ENCODE data around the gene RHOBTB1. TPM values are rescaled to one million over a fixed set of nuclear protein-coding genes. Genes with fewer than 3 reads are reported as not detected.
"Not testable (repeated sequence)": the region's sequence is repeated elsewhere in the genome, so short reads cannot be mapped to it uniquely, and the experiment has no call there.

RHOBTB1 gene
- total RNA-seq, 2 donors from 2014 or later, result 0.64 TPM; not detected in 1

GRCh38 chr10:60916025-60916424, 28.0 kb downstream of the RHOBTB1 start:
- no peak for DNase-seq (ENCODE audit: low spot score)
- no peaks in the 10 kb centered on the region for H3K9me3 Mint-ChIP-seq
- H3K4me1 Mint-ChIP-seq (ENCODE audit: low read depth in 2 of 2), result peaks cover 5 to 8% of the 10 kb centered on the region in 2 donors
- H3K4me3 Mint-ChIP-seq, result no peak overlapping the region
- H3K36me3 Mint-ChIP-seq, result no peaks in the 10 kb centered on the region
- ATAC-seq, result no peak
- peaks cover 6 to 26% of the 10 kb centered on the region in 2 donors for H3K27me3 Mint-ChIP-seq
- H3K27ac Mint-ChIP-seq, result no peak overlapping the region

- peaks cover 8 to 26% of the 10 kb centered on the region in 2 donors for H3K27me3 Mint-ChIP-seq
- H3K4me1 Mint-ChIP-seq (ENCODE audit: low read depth in 2 of 2), result peaks cover 11 to 15% of the 10 kb centered on the region in 2 donors
- DNase-seq (ENCODE audit: low spot score) (no peak), ATAC-seq (no peak)
- no peaks in the 10 kb centered on the region for H3K36me3 Mint-ChIP-seq
- no peak overlapping the region for H3K4me3 Mint-ChIP-seq
- H3K27ac Mint-ChIP-seq, result no peak overlapping the region
- H3K9me3 Mint-ChIP-seq, result no peaks in the 10 kb centered on the region
These were observed 29.3 kb downstream of the RHOBTB1 start for GRCh38 chr10:60914690-60915141.

GRCh38 chr10:60913657-60914056, 30.3 kb downstream of the RHOBTB1 start:
- Mint-ChIP-seq H3K36me3 (no peaks in the 10 kb centered on the region), H3K9me3 (no peaks in the 10 kb centered on the region), H3K27me3 (peaks cover 8 to 26% of the 10 kb centered on the region in 2 donors), H3K4me3 (no peak overlapping the region), H3K4me1 (ENCODE audit: low read depth in 2 of 2) (peaks cover 11 to 15% of the 10 kb centered on the region in 2 donors), H3K27ac (no peak overlapping the region)
- no peak for DNase-seq (ENCODE audit: low spot score)
- ATAC-seq, result no peak

- no peak overlapping the region for H3K4me3 Mint-ChIP-seq
- no peaks in the 10 kb centered on the region for H3K36me3 Mint-ChIP-seq
- ATAC-seq, result no peak
- DNase-seq (ENCODE audit: low spot score), result no peak
- H3K9me3 Mint-ChIP-seq, result no peaks in the 10 kb centered on the region
- peaks cover 11 to 15% of the 10 kb centered on the region in 2 donors for H3K4me1 Mint-ChIP-seq (ENCODE audit: low read depth in 2 of 2)
- H3K27ac Mint-ChIP-seq, result no peak overlapping the region
- H3K27me3 Mint-ChIP-seq, result peaks cover 5 to 22% of the 10 kb centered on the region in 2 donors
These were observed 30.9 kb downstream of the RHOBTB1 start for GRCh38 chr10:60913071-60913470.

GRCh38 chr10:60911715-60912114, 32.3 kb downstream of the RHOBTB1 start:
- H3K27me3 Mint-ChIP-seq, result peaks cover 5 to 11% of the 10 kb centered on the region in 2 donors
- no peak for DNase-seq (ENCODE audit: low spot score)
- H3K9me3 Mint-ChIP-seq, result no peaks in the 10 kb centered on the region
- H3K4me1 Mint-ChIP-seq (ENCODE audit: low read depth in 2 of 2), result peaks cover 11 to 15% of the 10 kb centered on the region in 2 donors
- peak overlapping the region; percentile 41 for H3K4me3 Mint-ChIP-seq
- ATAC-seq, result no peak
- no peaks in the 10 kb centered on the region for H3K36me3 Mint-ChIP-seq
- no peak overlapping the region for H3K27ac Mint-ChIP-seq

- peak overlapping the region; percentile 41 for H3K4me3 Mint-ChIP-seq
- no peaks in the 10 kb centered on the region for H3K36me3 Mint-ChIP-seq
- peak in 1 of 2 donors; percentile 36 for ATAC-seq
These were observed 32.8 kb downstream of the RHOBTB1 start for GRCh38 chr10:60911216-60911615.

GRCh38 chr10:60910543-60910942, 33.4 kb downstream of the RHOBTB1 start:
- peaks cover 11 to 15% of the 10 kb centered on the region in 2 donors for H3K4me1 Mint-ChIP-seq (ENCODE audit: low read depth in 2 of 2)
- H3K4me3 Mint-ChIP-seq, result peak overlapping the region; percentile 41
- no peaks in the 10 kb centered on the region for H3K9me3 Mint-ChIP-seq
- DNase-seq (ENCODE audit: low spot score), result no peak
- peak; percentile 15 to 43 for ATAC-seq
- H3K27ac Mint-ChIP-seq, result no peak overlapping the region
- no peaks in the 10 kb centered on the region for H3K36me3 Mint-ChIP-seq
- H3K27me3 Mint-ChIP-seq, result peaks cover 5 to 6% of the 10 kb centered on the region in 2 donors

More at GRCh38 chr10:60911216-60911615, 32.8 kb downstream of the RHOBTB1 start:
- peaks cover 5 to 11% of the 10 kb centered on the region in 2 donors for H3K27me3 Mint-ChIP-seq
- H3K4me1 Mint-ChIP-seq (ENCODE audit: low read depth in 2 of 2), result peaks cover 11 to 15% of the 10 kb centered on the region in 2 donors
- H3K27ac Mint-ChIP-seq, result no peak overlapping the region
- H3K9me3 Mint-ChIP-seq, result no peaks in the 10 kb centered on the region
- DNase-seq (ENCODE audit: low spot score), result no peak

- no peak for DNase-seq (ENCODE audit: low spot score)
- Mint-ChIP-seq H3K36me3 (no peaks in the 10 kb centered on the region), H3K9me3 (no peaks in the 10 kb centered on the region), H3K27ac (no peak overlapping the region), H3K4me1 (ENCODE audit: low read depth in 2 of 2) (peaks cover 11 to 15% of the 10 kb centered on the region in 2 donors), H3K27me3 (peaks cover 5 to 12% of the 10 kb centered on the region in 2 donors), H3K4me3 (no peak overlapping the region)
- no peak for ATAC-seq
These were observed 35.1 kb downstream of the RHOBTB1 start for GRCh38 chr10:60908896-60909295.

- H3K27me3 Mint-ChIP-seq, result peaks cover 3 to 12% of the 10 kb centered on the region in 2 donors
- ATAC-seq, result no peak
- H3K4me3 Mint-ChIP-seq, result no peak overlapping the region
- DNase-seq (ENCODE audit: low spot score), result no peak
- peaks cover 11 to 15% of the 10 kb centered on the region in 2 donors for H3K4me1 Mint-ChIP-seq (ENCODE audit: low read depth in 2 of 2)
- H3K27ac Mint-ChIP-seq, result no peak overlapping the region
- H3K36me3 Mint-ChIP-seq, result no peaks in the 10 kb centered on the region
- H3K9me3 Mint-ChIP-seq, result no peaks in the 10 kb centered on the region
These were observed 36.0 kb downstream of the RHOBTB1 start for GRCh38 chr10:60908031-60908430.

- no peak for DNase-seq (ENCODE audit: low spot score)
- Mint-ChIP-seq H3K9me3 (no peaks in the 10 kb centered on the region), H3K27ac (no peak overlapping the region), H3K27me3 (peaks cover 2 to 12% of the 10 kb centered on the region in 2 donors), H3K36me3 (no peaks in the 10 kb centered on the region), H3K4me1 (ENCODE audit: low read depth in 2 of 2) (peaks cover 11 to 15% of the 10 kb centered on the region in 2 donors), H3K4me3 (no peak overlapping the region)
- no peak for ATAC-seq
These were observed 36.7 kb downstream of the RHOBTB1 start for GRCh38 chr10:60907236-60907635.

- DNase-seq (ENCODE audit: low spot score); H3K27ac Mint-ChIP-seq; H3K36me3 Mint-ChIP-seq; ATAC-seq; H3K9me3 Mint-ChIP-seq; H3K4me3 Mint-ChIP-seq: not testable (repeated sequence)
- Mint-ChIP-seq H3K27me3 (peaks cover 2 to 12% of the 10 kb centered on the region in 2 donors), H3K4me1 (ENCODE audit: low read depth in 2 of 2) (peaks cover 11 to 15% of the 10 kb centered on the region in 2 donors)
These were observed 37.2 kb downstream of the RHOBTB1 start for GRCh38 chr10:60906825-60907224.

GRCh38 chr10:60906411-60906810, 37.6 kb downstream of the RHOBTB1 start:
- peaks cover 10 to 11% of the 10 kb centered on the region in 2 donors for H3K4me1 Mint-ChIP-seq (ENCODE audit: low read depth in 2 of 2)
- H3K9me3 Mint-ChIP-seq, result no peaks in the 10 kb centered on the region
- H3K4me3 Mint-ChIP-seq, result no peak overlapping the region
- ATAC-seq (no peak), DNase-seq (ENCODE audit: low spot score) (no peak)
- H3K27ac Mint-ChIP-seq, result no peak overlapping the region
- peaks cover 2 to 11% of the 10 kb centered on the region in 2 donors for H3K27me3 Mint-ChIP-seq
- H3K36me3 Mint-ChIP-seq, result no peaks in the 10 kb centered on the region

GRCh38 chr10:60905580-60905979, 38.4 kb downstream of the RHOBTB1 start:
- peaks cover 0 to 7% of the 10 kb centered on the region in 2 donors for H3K27me3 Mint-ChIP-seq
- H3K9me3 Mint-ChIP-seq, result no peaks in the 10 kb centered on the region

GRCh38 chr10:60903096-60903495, 40.9 kb downstream of the RHOBTB1 start:
- no peaks in the 10 kb centered on the region for H3K4me1 Mint-ChIP-seq (ENCODE audit: low read depth in 2 of 2)
- H3K4me3 Mint-ChIP-seq, result no peak overlapping the region
- H3K27me3 Mint-ChIP-seq, result peaks cover 2 to 7% of the 10 kb centered on the region in 2 donors
- no peak overlapping the region for H3K27ac Mint-ChIP-seq
- H3K36me3 Mint-ChIP-seq, result no peaks in the 10 kb centered on the region
- DNase-seq (ENCODE audit: low spot score) (no peak), ATAC-seq (no peak)
- H3K9me3 Mint-ChIP-seq, result no peaks in the 10 kb centered on the region

More at GRCh38 chr10:60905580-60905979, 38.4 kb downstream of the RHOBTB1 start:
- Mint-ChIP-seq H3K36me3 (no peaks in the 10 kb centered on the region), H3K4me1 (ENCODE audit: low read depth in 2 of 2) (peaks cover 2 to 3% of the 10 kb centered on the region in 2 donors), H3K27ac (no peak overlapping the region), H3K4me3 (no peak overlapping the region)
- DNase-seq (ENCODE audit: low spot score) (no peak), ATAC-seq (no peak)

Measured in natural killer cell treated with Interleukin-12 subunit alpha and Interleukin-12 subunit beta and Interleukin-15 and Interleukin-18, amount 100 ng/mL, for 72 hours (primary cell).